Muscle of arm (tissue), 12 donors: ENCODE results near the gene SLC4A1. TPM values are rescaled to one million over a fixed set of nuclear protein-coding genes. Genes with fewer than 3 reads are reported as not detected.

ENCODE experiments used
- DNase-seq: peaks from one replicate; pipeline ENCODE4 v3.0.0-alpha.2; 2013
- polyA plus RNA-seq, 12 donors: library from polyadenylated mRNA; unstranded; fragments of 120-200 nt; gene quantifications; one replicate each; pipeline ENCODE4 v1.2.1, GENCODE V29; 2013; ENCODE audit not compliant: insufficient read length in 12 of 12

The SLC4A1 gene
- polyA plus RNA-seq, 12 donors, result 3.7 to 36.3 (median 7.8) TPM; not detected in 1

GRCh38 chr17:44287651-44288050 lies 19.7 kb upstream of the SLC4A1 start:
- no peak for DNase-seq

- no peak for DNase-seq
Observed at GRCh38 chr17:44284024-44284400, 16.1 kb upstream of the SLC4A1 start.

- no peak for DNase-seq
Observed at GRCh38 chr17:44283344-44284023, 15.5 kb upstream of the SLC4A1 start.

- no peak for DNase-seq
Observed at GRCh38 chr17:44282264-44282663, 14.3 kb upstream of the SLC4A1 start.

GRCh38 chr17:44281570-44281969 lies 13.6 kb upstream of the SLC4A1 start:
- no peak for DNase-seq

- DNase-seq, result no peak
Observed at GRCh38 chr17:44280392-44280937, 12.5 kb upstream of the SLC4A1 start.

GRCh38 chr17:44279666-44280391 lies 11.9 kb upstream of the SLC4A1 start:
- peak; percentile 32 for DNase-seq

- no peak for DNase-seq
Observed at GRCh38 chr17:44279346-44279665, 11.4 kb upstream of the SLC4A1 start.

- DNase-seq, result no peak
Observed at GRCh38 chr17:44277976-44278375, 10.0 kb upstream of the SLC4A1 start.

- DNase-seq, result no peak
Observed at GRCh38 chr17:44273607-44274006, 5.7 kb upstream of the SLC4A1 start.

- DNase-seq, result no peak
Observed at GRCh38 chr17:44272954-44273353, 5.0 kb upstream of the SLC4A1 start.

GRCh38 chr17:44272321-44272951 lies 4.5 kb upstream of the SLC4A1 start:
- DNase-seq, result no peak

- DNase-seq, result peak; percentile 26
Observed at GRCh38 chr17:44269535-44270240, 1.8 kb upstream of the SLC4A1 start.

- DNase-seq, result no peak
Observed at GRCh38 chr17:44268709-44269534, 987 bp upstream of the SLC4A1 start.

- DNase-seq, result no peak
Observed at GRCh38 chr17:44267165-44267455, 825 bp downstream of the SLC4A1 start.

GRCh38 chr17:44266402-44267164 lies 1.4 kb downstream of the SLC4A1 start:
- no peak for DNase-seq

GRCh38 chr17:44263345-44263902 lies 4.5 kb downstream of the SLC4A1 start:
- DNase-seq, result no peak

GRCh38 chr17:44262654-44263225 lies 5.2 kb downstream of the SLC4A1 start:
- no peak for DNase-seq

- DNase-seq, result no peak
Observed at GRCh38 chr17:44260296-44260695, 7.6 kb downstream of the SLC4A1 start.

GRCh38 chr17:44258811-44259351 lies 9.1 kb downstream of the SLC4A1 start:
- DNase-seq, result no peak
